ENCODE data around the gene NPHP4.

DNA sequence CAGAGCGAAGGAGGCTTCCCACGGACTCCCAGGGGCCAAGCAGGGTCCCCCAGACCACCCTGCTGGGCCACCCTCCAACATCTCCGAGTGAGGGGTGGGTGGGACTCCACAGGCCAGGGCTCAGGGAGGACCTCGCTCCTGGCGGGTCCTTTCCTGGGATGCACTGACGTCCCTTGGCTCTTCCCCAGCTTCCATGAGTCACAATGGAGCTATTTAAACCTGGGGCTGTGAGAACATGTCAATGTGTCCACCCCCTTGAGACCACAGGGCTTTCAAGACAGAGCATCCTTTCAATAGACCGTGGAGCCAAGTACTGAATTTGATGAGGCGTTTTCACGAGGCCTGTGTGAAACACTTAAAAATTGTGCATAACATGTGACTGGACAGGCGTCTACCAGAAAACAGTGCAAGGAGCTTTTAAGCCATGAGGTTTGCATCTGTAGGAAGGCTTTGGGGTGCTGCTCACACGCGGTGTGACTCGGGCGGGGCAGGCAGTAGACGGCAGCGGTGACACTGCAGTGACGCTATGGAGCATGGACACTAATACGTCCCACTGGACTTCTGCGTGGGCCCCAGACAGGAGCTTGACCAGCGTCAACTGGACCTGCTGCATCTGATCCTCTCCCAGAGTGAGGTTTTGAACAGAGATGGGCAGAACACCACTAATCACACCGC is 24.1 kb upstream of the NPHP4 start:
- TF ChIP-seq, protein P1, sequence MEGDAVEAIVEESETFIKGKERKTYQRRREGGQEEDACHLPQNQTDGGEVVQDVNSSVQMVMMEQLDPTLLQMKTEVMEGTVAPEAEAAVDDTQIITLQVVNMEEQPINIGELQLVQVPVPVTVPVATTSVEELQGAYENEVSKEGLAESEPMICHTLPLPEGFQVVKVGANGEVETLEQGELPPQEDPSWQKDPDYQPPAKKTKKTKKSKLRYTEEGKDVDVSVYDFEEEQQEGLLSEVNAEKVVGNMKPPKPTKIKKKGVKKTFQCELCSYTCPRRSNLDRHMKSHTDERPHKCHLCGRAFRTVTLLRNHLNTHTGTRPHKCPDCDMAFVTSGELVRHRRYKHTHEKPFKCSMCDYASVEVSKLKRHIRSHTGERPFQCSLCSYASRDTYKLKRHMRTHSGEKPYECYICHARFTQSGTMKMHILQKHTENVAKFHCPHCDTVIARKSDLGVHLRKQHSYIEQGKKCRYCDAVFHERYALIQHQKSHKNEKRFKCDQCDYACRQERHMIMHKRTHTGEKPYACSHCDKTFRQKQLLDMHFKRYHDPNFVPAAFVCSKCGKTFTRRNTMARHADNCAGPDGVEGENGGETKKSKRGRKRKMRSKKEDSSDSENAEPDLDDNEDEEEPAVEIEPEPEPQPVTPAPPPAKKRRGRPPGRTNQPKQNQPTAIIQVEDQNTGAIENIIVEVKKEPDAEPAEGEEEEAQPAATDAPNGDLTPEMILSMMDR (IDR thresholded peaks at IDR 0.05; ENCODE audit: low read depth, low read length, missing input control): no peak
- no peak for TF ChIP-seq RAD21 (IDR thresholded peaks at IDR 0.05)
- TF ChIP-seq TAF1 (conservative IDR thresholded peaks at IDR 0.05): no peak
- no peak for TF ChIP-seq RXRA (IDR thresholded peaks at IDR 0.05)
- TF ChIP-seq, protein P2, sequence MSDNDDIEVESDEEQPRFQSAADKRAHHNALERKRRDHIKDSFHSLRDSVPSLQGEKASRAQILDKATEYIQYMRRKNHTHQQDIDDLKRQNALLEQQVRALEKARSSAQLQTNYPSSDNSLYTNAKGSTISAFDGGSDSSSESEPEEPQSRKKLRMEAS (IDR thresholded peaks at IDR 0.05): no peak

Data from liver (tissue), 3 donors.